HEK293 (cell line): ENCODE data around the gene HIGD2A.
A peak's percentile ranks its signal among the peaks of the same experiment; 100 is the strongest.

Experiments used
- CTCF ChIA-PET: fragments of 350-600 bp; formaldehyde crosslinking; extraction: SDS; loops from one replicate; lab custom pipeline; 2021; ENCODE audit warnings: antibody characterized with exemption; lab: Yijun Ruan, JAX
- POLR2A ChIA-PET: fragments of 300-600 bp; formaldehyde crosslinking; extraction: SDS; loops from one replicate; lab custom pipeline; 2020; ENCODE audit warnings: antibody characterized with exemption, inconsistent platforms; lab: Yijun Ruan, JAX
- H3K27ac ChIP-seq: fragments of 200-500 bp; sonication (Bioruptor generic); 2 replicates; pipeline ENCODE4 v1.5.1; 2014; ENCODE audit warnings: low read depth, low read length, control low read depth, inconsistent platforms; ENCODE audit errors: extremely low read depth
- H3K36me3 ChIP-seq, 2 experiments: fragments of 200-500 bp in 1 of 2; sonication (Bioruptor generic) in 1 of 2; 1 replicate in 1 of 2; 2 replicates in 1 of 2; pipeline ENCODE4 v1.5.1; 2014 to 2017; ENCODE audit warnings: inconsistent platforms in 2 of 2, low read length in 2 of 2; ENCODE audit not compliant: control insufficient read depth in 2 of 2, insufficient read depth in 1 of 2
- H3K4me1 ChIP-seq: fragments of 200-500 bp; sonication (Bioruptor generic); 2 replicates; pipeline ENCODE4 v1.5.1; 2014; ENCODE audit warnings: mild to moderate bottlenecking, low read length, inconsistent platforms; ENCODE audit not compliant: control insufficient read depth, insufficient read depth
- H3K4me3 ChIP-seq: 2 replicates; pipeline ENCODE4 v1.5.1; 2011; ENCODE audit warnings: low read depth, mild to moderate bottlenecking, control low read depth, low read length, moderate library complexity
- H3K9me3 ChIP-seq: fragments of 200-500 bp; sonication (Bioruptor generic); 2 replicates; pipeline ENCODE4 v1.5.1; 2014; ENCODE audit warnings: low read depth, low read length, inconsistent platforms; ENCODE audit not compliant: control insufficient read depth, insufficient read depth
- CTCF ChIP-seq: fragments of 450-650 bp; formaldehyde crosslinking; IDR thresholded peaks from 2 replicates; pipeline ENCODE4 v1.5.1; 2016; ENCODE audit warnings: missing biosample characterization, missing genetic modification characterization
- PRDM10 ChIP-seq: fragments of 450-650 bp; formaldehyde crosslinking; IDR thresholded peaks from 2 replicates; pipeline ENCODE4 v1.5.1; 2016; ENCODE audit warnings: missing biosample characterization, missing genetic modification characterization
- PRDM2 ChIP-seq: fragments of 450-650 bp; formaldehyde crosslinking; IDR thresholded peaks from 2 replicates; pipeline ENCODE4 v1.5.1; 2016; ENCODE audit warnings: missing biosample characterization, missing genetic modification characterization, borderline replicate concordance
- ZBTB48 ChIP-seq: fragments of 450-650 bp; formaldehyde crosslinking; IDR thresholded peaks from 2 replicates; pipeline ENCODE4 v1.5.1; 2016; ENCODE audit warnings: missing biosample characterization, missing genetic modification characterization
- ZFP69B ChIP-seq: fragments of 450-650 bp; formaldehyde crosslinking; IDR thresholded peaks from 2 replicates; pipeline ENCODE4 v1.5.1; 2016; ENCODE audit warnings: missing biosample characterization, missing genetic modification characterization
- ZNF341 ChIP-seq: fragments of 450-650 bp; formaldehyde crosslinking; IDR thresholded peaks from 2 replicates; pipeline ENCODE4; 2016; ENCODE audit warnings: low read depth, missing biosample characterization, missing genetic modification characterization
- ZNF600 ChIP-seq: fragments of 450-650 bp; formaldehyde crosslinking; IDR thresholded peaks from 2 replicates; pipeline ENCODE4 v1.5.1; 2016; ENCODE audit warnings: missing biosample characterization, missing genetic modification characterization
- ZSCAN5A ChIP-seq: fragments of 450-650 bp; formaldehyde crosslinking; IDR thresholded peaks from 2 replicates; pipeline ENCODE4 v1.5.1; 2016; ENCODE audit warnings: missing biosample characterization, missing genetic modification characterization
- TF ChIP-seq, protein P1 (sequence below): fragments of 450-650 bp; formaldehyde crosslinking; IDR thresholded peaks from 2 replicates; pipeline ENCODE4 v1.5.1; 2016; ENCODE audit warnings: missing biosample characterization, missing genetic modification characterization
- TF ChIP-seq, protein P2 (sequence below): fragments of 450-650 bp; formaldehyde crosslinking; IDR thresholded peaks from 2 replicates; pipeline ENCODE4 v1.5.1; 2017; ENCODE audit warnings: missing biosample characterization, missing genetic modification characterization

Gene HIGD2A

GRCh38 chr5:176388003-176388443 lies 528 bp upstream of the HIGD2A start:
- POLR2A ChIA-PET, result interaction anchor here (0.7 to 2.2 kb wide), 5 partner anchors 13 to 155 kb away, joined by 3 to 6 read pairs (median 3); partner anchors contain the start of gene KIAA1191
- TF ChIP-seq ZSCAN5A, result no peak
- peak; percentile 72 for TF ChIP-seq ZNF341 (tag by site-specific recombination)
- TF ChIP-seq, protein P1, sequence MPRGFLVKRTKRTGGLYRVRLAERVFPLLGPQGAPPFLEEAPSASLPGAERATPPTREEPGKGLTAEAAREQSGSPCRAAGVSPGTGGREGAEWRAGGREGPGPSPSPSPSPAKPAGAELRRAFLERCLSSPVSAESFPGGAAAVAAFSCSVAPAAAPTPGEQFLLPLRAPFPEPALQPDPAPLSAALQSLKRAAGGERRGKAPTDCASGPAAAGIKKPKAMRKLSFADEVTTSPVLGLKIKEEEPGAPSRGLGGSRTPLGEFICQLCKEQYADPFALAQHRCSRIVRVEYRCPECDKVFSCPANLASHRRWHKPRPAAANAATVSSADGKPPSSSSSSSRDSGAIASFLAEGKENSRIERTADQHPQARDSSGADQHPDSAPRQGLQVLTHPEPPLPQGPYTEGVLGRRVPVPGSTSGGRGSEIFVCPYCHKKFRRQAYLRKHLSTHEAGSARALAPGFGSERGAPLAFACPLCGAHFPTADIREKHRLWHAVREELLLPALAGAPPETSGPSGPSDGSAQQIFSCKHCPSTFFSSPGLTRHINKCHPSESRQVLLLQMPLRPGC, result no peak
- TF ChIP-seq, protein P2, sequence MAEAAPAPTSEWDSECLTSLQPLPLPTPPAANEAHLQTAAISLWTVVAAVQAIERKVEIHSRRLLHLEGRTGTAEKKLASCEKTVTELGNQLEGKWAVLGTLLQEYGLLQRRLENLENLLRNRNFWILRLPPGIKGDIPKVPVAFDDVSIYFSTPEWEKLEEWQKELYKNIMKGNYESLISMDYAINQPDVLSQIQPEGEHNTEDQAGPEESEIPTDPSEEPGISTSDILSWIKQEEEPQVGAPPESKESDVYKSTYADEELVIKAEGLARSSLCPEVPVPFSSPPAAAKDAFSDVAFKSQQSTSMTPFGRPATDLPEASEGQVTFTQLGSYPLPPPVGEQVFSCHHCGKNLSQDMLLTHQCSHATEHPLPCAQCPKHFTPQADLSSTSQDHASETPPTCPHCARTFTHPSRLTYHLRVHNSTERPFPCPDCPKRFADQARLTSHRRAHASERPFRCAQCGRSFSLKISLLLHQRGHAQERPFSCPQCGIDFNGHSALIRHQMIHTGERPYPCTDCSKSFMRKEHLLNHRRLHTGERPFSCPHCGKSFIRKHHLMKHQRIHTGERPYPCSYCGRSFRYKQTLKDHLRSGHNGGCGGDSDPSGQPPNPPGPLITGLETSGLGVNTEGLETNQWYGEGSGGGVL (tag by site-specific recombination), result peak; percentile 44; the same call in 1 of the 2 replicates
- TF ChIP-seq PRDM2, result peak; percentile 64; the same call in 1 of the 2 replicates
- TF ChIP-seq ZFP69B (tag by site-specific recombination), result 0 out of 2 replicates have a peak, but pooled peaks have one; percentile 7
- TF ChIP-seq CTCF (tag by site-specific recombination), result 0 out of 2 replicates have a peak, but pooled peaks have one; percentile 14
- peak; percentile 86 for TF ChIP-seq PRDM10
- peak; percentile 45; the same call in 1 of the 2 replicates for TF ChIP-seq ZBTB48 (tag by site-specific recombination)
- peak; percentile 65; the same call in 1 of the 2 replicates for TF ChIP-seq ZNF600 (tag by site-specific recombination)
- H3K4me3 ChIP-seq, result peak overlapping the region; percentile 67
- H3K4me1 ChIP-seq, result no peaks in the 10 kb centered on the region
- CTCF ChIA-PET, result interaction anchor here (0.7 kb wide), 1 partner anchor 36 kb away, joined by 3 read pairs; no protein-coding TSS in a partner anchor
- H3K9me3 ChIP-seq, result no peaks in the 10 kb centered on the region
- H3K36me3 ChIP-seq, result peaks cover 0 to 71% of the 10 kb centered on the region in 2 experiments; a peak in 2 of 3 replicates
- peak overlapping the region; percentile 75; the same call in 1 of the 2 replicates for H3K27ac ChIP-seq
